H1 (cell line): Measurements from ENCODE around the gene POU6F2. TPM values are rescaled to one million over a fixed set of nuclear protein-coding genes. Genes with fewer than 3 reads are reported as not detected.

ENCODE experiments used
- CHD2 ChIP-seq: IDR thresholded peaks from 2 replicates; pipeline ENCODE4 v1.6.1; 2012; ENCODE audit warnings: low read length, improper control_type of control experiment
- JUND ChIP-seq: IDR thresholded peaks from 2 replicates; pipeline ENCODE4 v1.6.1; 2011; ENCODE audit warnings: mild to moderate bottlenecking, improper control_type of control experiment, low read length
- SIX5 ChIP-seq: IDR thresholded peaks from 2 replicates; pipeline ENCODE4 v1.6.1; 2011; ENCODE audit warnings: mild to moderate bottlenecking, low read depth, low read length
- polyA plus RNA-seq, 7 experiments: library from polyadenylated mRNA; depleted of rRNA in 3 of 7; stranded (reverse) in 5 of 7; unstranded in 2 of 7; fragments of >200 nt in 5 of 7; fragments of 200-250 nt in 2 of 7; gene quantifications; 1 replicate in 5 of 7; 2 replicates in 1 of 7; 4 replicates in 1 of 7; pipeline versions ENCODE4 v1.2.1 to v1.2.3, GENCODE V29; 2011 to 2013; ENCODE audit warnings: missing spikeins in 2 of 7, mixed read lengths in 2 of 7
- total RNA-seq: library from RNA; stranded (reverse); fragmentation: NEBNext Ultra II Directional; extraction: Animal tissue kit (Norgen Biotek cat#: 25700); gene quantifications from 2 replicates; pipeline ENCODE4 v1.2.1, GENCODE V29; 2021
- TF ChIP-seq, protein P1 (sequence below): IDR thresholded peaks from 2 replicates; pipeline ENCODE4 v1.6.1; 2012; ENCODE audit warnings: low read length, inconsistent platforms

The POU6F2 gene
- total and polyA plus RNA-seq, 2 of the 8 experiments (the other 6 are each of a cell fraction or from before 2014, with no cell fraction given) = 1.1 to 2.0 TPM

DNA sequence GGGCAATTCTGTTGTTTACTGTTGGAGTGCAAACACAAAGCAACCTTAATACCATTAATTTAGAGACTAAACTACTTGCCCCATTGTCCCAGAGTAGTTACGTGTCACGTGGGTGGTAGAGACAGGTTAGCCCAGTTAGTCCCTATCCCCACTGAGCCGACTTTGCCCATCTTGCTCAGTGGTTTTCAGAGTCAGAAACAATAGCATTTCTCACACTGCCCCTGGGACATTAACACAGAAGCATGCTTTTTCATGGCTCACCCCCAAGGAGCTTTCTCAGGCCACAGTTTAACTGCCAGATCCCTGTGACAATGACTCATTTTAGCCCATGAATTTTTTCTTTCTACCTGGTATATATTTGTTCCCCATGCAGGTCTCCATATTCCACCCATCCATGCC lies 271.0 kb downstream of the POU6F2 start (continued):
- TF ChIP-seq, protein P1, sequence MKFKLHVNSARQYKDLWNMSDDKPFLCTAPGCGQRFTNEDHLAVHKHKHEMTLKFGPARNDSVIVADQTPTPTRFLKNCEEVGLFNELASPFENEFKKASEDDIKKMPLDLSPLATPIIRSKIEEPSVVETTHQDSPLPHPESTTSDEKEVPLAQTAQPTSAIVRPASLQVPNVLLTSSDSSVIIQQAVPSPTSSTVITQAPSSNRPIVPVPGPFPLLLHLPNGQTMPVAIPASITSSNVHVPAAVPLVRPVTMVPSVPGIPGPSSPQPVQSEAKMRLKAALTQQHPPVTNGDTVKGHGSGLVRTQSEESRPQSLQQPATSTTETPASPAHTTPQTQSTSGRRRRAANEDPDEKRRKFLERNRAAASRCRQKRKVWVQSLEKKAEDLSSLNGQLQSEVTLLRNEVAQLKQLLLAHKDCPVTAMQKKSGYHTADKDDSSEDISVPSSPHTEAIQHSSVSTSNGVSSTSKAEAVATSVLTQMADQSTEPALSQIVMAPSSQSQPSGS = no peak
- TF ChIP-seq CHD2 (no peak), SIX5 (no peak), JUND (no peak)
